Adipocyte (in vitro differentiated cells): ENCODE data around the gene RPS27L.

Experiments used
- DNase-seq: peaks from one replicate; pipeline ENCODE4 v3.0.0-alpha.2; 2015; ENCODE audit warnings: low read depth
- H3K27me3 ChIP-seq: replicated peaks from 2 replicates; pipeline ENCODE4 v1.7.0; 2013; ENCODE audit warnings: mild to moderate bottlenecking, low read length, moderate library complexity; ENCODE audit not compliant: control insufficient read depth, insufficient read depth
- H3K36me3 ChIP-seq: 2 replicates; pipeline ENCODE4 v1.7.0; 2013; ENCODE audit warnings: low read length, mild to moderate bottlenecking, moderate library complexity; ENCODE audit not compliant: control insufficient read depth, insufficient read depth, severe bottlenecking
- H3K4me1 ChIP-seq: 2 replicates; pipeline ENCODE4 v1.7.0; 2013; ENCODE audit warnings: mild to moderate bottlenecking, low read length, moderate library complexity; ENCODE audit not compliant: control insufficient read depth, insufficient read depth
- H3K4me3 ChIP-seq: 2 replicates; pipeline ENCODE4 v1.7.0; 2013; ENCODE audit warnings: mild to moderate bottlenecking, low read length, moderate library complexity
- H3K9ac ChIP-seq: 2 replicates; pipeline ENCODE4 v1.7.0; 2013; ENCODE audit warnings: mild to moderate bottlenecking, low read length, moderate library complexity
- H3K9me3 ChIP-seq: 2 replicates; pipeline ENCODE4 v1.7.0; 2013; ENCODE audit warnings: mild to moderate bottlenecking, low read length, moderate library complexity; ENCODE audit not compliant: control insufficient read depth

The RPS27L gene

GRCh38 chr15:63185206-63185605 lies 27.9 kb upstream of the RPS27L start:
- Histone ChIP-seq H3K27me3 (no peaks in the 10 kb centered on the region), H3K4me1 (peaks cover 16% of the 10 kb centered on the region), H3K36me3 (no peaks in the 10 kb centered on the region), H3K9ac (no peak overlapping the region), H3K4me3 (no peak overlapping the region), H3K9me3 (no peaks in the 10 kb centered on the region)
- DNase-seq, result no peak

- no peak overlapping the region for H3K9ac ChIP-seq
- no peaks in the 10 kb centered on the region for H3K27me3 ChIP-seq
- peaks cover 13% of the 10 kb centered on the region for H3K4me1 ChIP-seq
- H3K4me3 ChIP-seq, result no peak overlapping the region
- no peaks in the 10 kb centered on the region for H3K9me3 ChIP-seq
- H3K36me3 ChIP-seq, result no peaks in the 10 kb centered on the region
- DNase-seq, result no peak
Measured at GRCh38 chr15:63181648-63182047, 24.4 kb upstream of the RPS27L start.

DNA sequence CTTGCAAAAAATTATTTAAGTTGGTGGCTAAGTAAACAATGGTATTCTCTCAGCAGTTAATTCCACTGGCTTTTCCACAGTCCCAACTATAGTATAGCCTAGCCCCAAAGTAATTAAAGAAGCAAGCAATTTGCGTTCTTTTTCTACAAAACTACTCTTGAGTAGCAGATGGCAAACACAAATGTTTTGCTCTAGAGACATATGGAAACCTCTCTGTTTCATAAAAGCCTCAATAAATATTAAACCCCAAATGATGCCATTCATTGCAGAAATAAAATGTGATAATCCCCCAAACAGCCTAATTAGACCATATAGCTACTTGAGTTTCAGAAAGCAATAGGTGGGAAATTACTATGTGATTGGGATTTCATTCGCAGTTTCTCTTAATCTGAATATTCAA lies 23.5 kb upstream of the RPS27L start:
- Histone ChIP-seq H3K4me3 (no peak overlapping the region), H3K9ac (no peak overlapping the region), H3K27me3 (no peaks in the 10 kb centered on the region), H3K4me1 (peaks cover 7% of the 10 kb centered on the region), H3K9me3 (no peaks in the 10 kb centered on the region), H3K36me3 (no peaks in the 10 kb centered on the region)
- no peak for DNase-seq

GRCh38 chr15:63178034-63178433 lies 20.8 kb upstream of the RPS27L start:
- Histone ChIP-seq H3K4me3 (no peak overlapping the region), H3K27me3 (no peaks in the 10 kb centered on the region), H3K4me1 (peaks cover 6% of the 10 kb centered on the region), H3K9me3 (no peaks in the 10 kb centered on the region), H3K36me3 (no peaks in the 10 kb centered on the region), H3K9ac (no peak overlapping the region)
- DNase-seq, result no peak

DNA sequence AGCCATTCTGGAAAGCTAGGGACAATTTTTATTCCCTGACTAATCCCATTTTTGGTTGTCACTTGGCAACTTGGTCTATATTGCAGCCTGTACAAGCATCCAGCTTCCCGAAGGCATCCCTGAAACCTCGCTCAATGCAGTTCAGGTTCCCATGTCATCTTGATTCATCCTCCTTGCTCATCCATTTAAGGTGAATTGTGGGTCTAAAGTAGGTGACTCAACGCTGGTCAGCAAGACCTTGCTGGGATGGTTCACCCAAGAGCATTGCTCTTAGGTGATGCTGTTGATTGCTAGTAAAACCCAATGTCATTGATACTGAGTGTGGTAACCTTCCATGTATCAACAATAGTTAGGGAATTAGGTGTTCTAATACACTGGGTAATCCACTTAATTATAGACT lies 19.0 kb upstream of the RPS27L start:
- Histone ChIP-seq H3K36me3 (no peaks in the 10 kb centered on the region), H3K4me3 (no peak overlapping the region), H3K27me3 (no peaks in the 10 kb centered on the region), H3K9ac (no peak overlapping the region), H3K4me1 (peaks cover 2% of the 10 kb centered on the region), H3K9me3 (no peaks in the 10 kb centered on the region)
- DNase-seq, result no peak

- Histone ChIP-seq H3K4me3 (no peak overlapping the region), H3K27me3 (no peaks in the 10 kb centered on the region), H3K4me1 (no peaks in the 10 kb centered on the region), H3K36me3 (no peaks in the 10 kb centered on the region), H3K9me3 (no peaks in the 10 kb centered on the region), H3K9ac (no peak overlapping the region)
- DNase-seq, result peak; percentile 38
Measured at GRCh38 chr15:63172851-63173451, 15.7 kb upstream of the RPS27L start.

- no peak for DNase-seq
Measured at GRCh38 chr15:63172376-63172775, 15.1 kb upstream of the RPS27L start.

DNA sequence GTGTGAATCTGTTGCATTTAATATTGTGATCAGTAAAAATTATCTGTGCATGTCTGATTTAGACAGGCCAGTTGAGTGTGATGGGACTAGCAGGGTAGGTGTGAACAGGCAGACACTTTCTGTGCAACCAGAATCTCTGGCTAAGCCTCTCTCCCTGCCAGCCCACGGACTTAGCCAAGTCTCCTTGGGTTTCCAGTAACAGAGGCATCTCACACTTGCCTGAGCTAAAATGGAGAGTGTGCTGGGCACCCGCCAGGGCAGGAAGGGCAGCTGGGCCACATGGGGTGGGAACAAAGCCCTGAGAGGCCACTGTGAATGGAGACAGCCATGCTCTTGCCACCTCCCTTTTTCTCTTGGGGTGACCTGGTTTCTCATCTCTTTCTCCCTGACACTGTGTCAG lies 12.5 kb upstream of the RPS27L start:
- H3K4me1 ChIP-seq, result peaks cover 11% of the 10 kb centered on the region
- no peak overlapping the region for H3K9ac ChIP-seq
- H3K27me3 ChIP-seq, result no peaks in the 10 kb centered on the region
- DNase-seq, result no peak
- H3K4me3 ChIP-seq, result no peak overlapping the region
- H3K9me3 ChIP-seq, result no peaks in the 10 kb centered on the region
- H3K36me3 ChIP-seq, result no peaks in the 10 kb centered on the region

More at GRCh38 chr15:63172376-63172775, 15.1 kb upstream of the RPS27L start:
- H3K4me3 ChIP-seq, result no peak overlapping the region
- no peaks in the 10 kb centered on the region for H3K27me3 ChIP-seq
- H3K36me3 ChIP-seq, result no peaks in the 10 kb centered on the region
- H3K9ac ChIP-seq, result no peak overlapping the region
- no peaks in the 10 kb centered on the region for H3K4me1 ChIP-seq
- H3K9me3 ChIP-seq, result no peaks in the 10 kb centered on the region

DNA sequence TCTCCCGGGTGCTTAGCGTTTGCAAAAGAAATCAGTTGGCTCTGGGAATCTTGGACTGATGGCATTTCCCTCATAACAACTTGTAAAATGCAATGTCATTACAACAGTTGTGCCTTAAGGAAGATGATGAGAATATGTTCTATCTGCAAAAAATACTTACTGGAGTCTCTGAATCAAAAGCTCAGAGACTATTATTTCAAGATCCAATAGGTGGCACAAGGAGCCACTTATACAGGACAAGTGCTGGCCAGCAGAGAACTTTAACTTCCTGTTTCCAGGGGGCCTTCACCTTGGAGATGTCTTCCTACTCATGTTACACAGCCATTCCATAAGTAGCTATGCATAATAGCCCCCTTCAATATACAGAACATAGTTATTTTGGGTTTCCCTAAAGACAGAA lies 8.9 kb upstream of the RPS27L start:
- no peaks in the 10 kb centered on the region for H3K36me3 ChIP-seq
- no peak overlapping the region for H3K4me3 ChIP-seq
- H3K9ac ChIP-seq, result peak overlapping the region; percentile 50
- DNase-seq, result no peak
- no peaks in the 10 kb centered on the region for H3K9me3 ChIP-seq
- H3K27me3 ChIP-seq, result no peaks in the 10 kb centered on the region
- peaks cover 11% of the 10 kb centered on the region for H3K4me1 ChIP-seq

DNA sequence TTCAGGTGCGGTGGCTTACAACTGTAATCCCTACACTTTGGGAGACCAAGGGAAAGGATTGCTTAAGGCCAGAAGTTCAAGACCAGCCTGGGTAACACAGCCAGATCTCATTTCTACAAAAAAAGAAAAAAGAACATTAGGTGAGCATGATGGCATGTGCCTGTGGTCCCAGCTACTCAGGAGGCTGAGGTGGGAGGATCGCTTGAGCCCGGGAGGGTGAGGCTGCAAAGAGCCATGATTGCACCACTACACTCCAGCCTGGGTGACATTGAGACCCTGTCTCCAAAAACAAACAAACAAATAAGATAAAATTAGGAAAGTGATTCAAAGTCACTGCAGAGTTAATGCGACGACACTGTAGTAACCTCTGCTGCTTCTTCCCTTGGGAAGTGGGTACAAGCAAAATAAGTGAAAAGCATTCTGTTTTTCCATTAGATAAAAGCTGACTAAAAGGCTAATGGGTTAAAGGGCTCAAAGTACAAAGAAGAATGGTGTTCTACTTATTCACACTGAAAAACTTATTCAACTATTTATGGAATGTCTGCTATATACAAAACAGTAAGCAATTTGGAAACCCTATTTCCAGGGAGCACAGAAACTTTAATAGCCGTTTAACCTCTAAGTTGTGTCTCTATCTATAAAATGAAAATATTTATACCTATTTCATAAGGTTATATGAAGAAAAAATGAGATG lies 8.0 kb upstream of the RPS27L start:
- no peaks in the 10 kb centered on the region for H3K36me3 ChIP-seq
- H3K4me1 ChIP-seq, result peaks cover 11% of the 10 kb centered on the region
- H3K4me3 ChIP-seq, result no peak overlapping the region
- DNase-seq, result peak; percentile 27
- peak overlapping the region; percentile 50 for H3K9ac ChIP-seq
- no peaks in the 10 kb centered on the region for H3K9me3 ChIP-seq
- H3K27me3 ChIP-seq, result no peaks in the 10 kb centered on the region

- Histone ChIP-seq H3K9me3 (no peaks in the 10 kb centered on the region), H3K4me3 (no peak overlapping the region), H3K4me1 (peaks cover 11% of the 10 kb centered on the region), H3K27me3 (no peaks in the 10 kb centered on the region), H3K9ac (no peak overlapping the region), H3K36me3 (no peaks in the 10 kb centered on the region)
- no peak for DNase-seq
Measured at GRCh38 chr15:63163217-63163616, 5.9 kb upstream of the RPS27L start.

GRCh38 chr15:63160638-63161037 lies 3.4 kb upstream of the RPS27L start:
- Histone ChIP-seq H3K9ac (no peak overlapping the region), H3K9me3 (no peaks in the 10 kb centered on the region), H3K4me3 (no peak overlapping the region), H3K4me1 (peaks cover 6% of the 10 kb centered on the region), H3K36me3 (no peaks in the 10 kb centered on the region), H3K27me3 (no peaks in the 10 kb centered on the region)
- DNase-seq, result no peak
